Muscle layer of duodenum (tissue), 2 donors: ENCODE data around the gene ARPC5.

Source experiments
- H3K27ac ChIP-seq: one replicate; pipeline ENCODE4 v1.7.0; 2013; ENCODE audit warnings: mild to moderate bottlenecking, low read length
- H3K27me3 ChIP-seq: one replicate; pipeline ENCODE4 v1.7.0; 2013; ENCODE audit warnings: low read depth, mild to moderate bottlenecking, control low read depth, low read length
- H3K36me3 ChIP-seq, 2 donors: one replicate each; pipeline ENCODE4 v1.7.0; 2013; ENCODE audit warnings: low read length in 2 of 2, control low read depth in 1 of 2, mild to moderate bottlenecking in 1 of 2; ENCODE audit not compliant: insufficient read depth in 2 of 2, control insufficient read depth in 1 of 2
- H3K4me1 ChIP-seq, 2 donors: one replicate each; pipeline ENCODE4 v1.7.0; 2013; ENCODE audit warnings: low read length in 2 of 2, mild to moderate bottlenecking in 2 of 2, control low read depth in 1 of 2, moderate library complexity in 1 of 2; ENCODE audit not compliant: insufficient read depth in 2 of 2, control insufficient read depth in 1 of 2
- H3K4me3 ChIP-seq, 2 donors: one replicate each; pipeline ENCODE4 v1.7.0; 2013; ENCODE audit warnings: low read length in 2 of 2, low read depth in 1 of 2, mild to moderate bottlenecking in 1 of 2
- H3K9me3 ChIP-seq, 2 donors: one replicate each; pipeline ENCODE4 v1.7.0; 2013; ENCODE audit warnings: low read length in 2 of 2, control low read depth in 1 of 2, mild to moderate bottlenecking in 1 of 2; ENCODE audit not compliant: control insufficient read depth in 1 of 2
- donor health status: healthy.

Gene ARPC5

GRCh38 chr1:183596500-183596899 lies 39.1 kb downstream of the ARPC5 start:
- H3K27ac ChIP-seq: no peak overlapping the region
- no peaks in the 10 kb centered on the region for H3K27me3 ChIP-seq
- H3K4me3 ChIP-seq: no peak overlapping the region
- no peaks in the 10 kb centered on the region for H3K9me3 ChIP-seq
- H3K4me1 ChIP-seq: peaks cover 0 to 11% of the 10 kb centered on the region in 2 donors
- no peaks in the 10 kb centered on the region for H3K36me3 ChIP-seq

- H3K4me1 ChIP-seq: peaks cover 0 to 11% of the 10 kb centered on the region in 2 donors
- no peaks in the 10 kb centered on the region for H3K27me3 ChIP-seq
- no peak overlapping the region for H3K27ac ChIP-seq
- H3K4me3 ChIP-seq: no peak overlapping the region
- no peaks in the 10 kb centered on the region for H3K9me3 ChIP-seq
- no peaks in the 10 kb centered on the region for H3K36me3 ChIP-seq
Observed at GRCh38 chr1:183595537-183595936, 40.0 kb downstream of the ARPC5 start.

- no peaks in the 10 kb centered on the region for H3K36me3 ChIP-seq
- H3K4me3 ChIP-seq: no peak overlapping the region
- peaks cover 0 to 8% of the 10 kb centered on the region in 2 donors for H3K4me1 ChIP-seq
- no peak overlapping the region for H3K27ac ChIP-seq
- no peaks in the 10 kb centered on the region for H3K9me3 ChIP-seq
- H3K27me3 ChIP-seq: no peaks in the 10 kb centered on the region
Observed at GRCh38 chr1:183593356-183593755, 42.2 kb downstream of the ARPC5 start.

GRCh38 chr1:183592733-183593132 lies 42.9 kb downstream of the ARPC5 start:
- Histone ChIP-seq H3K4me3 (no peak overlapping the region), H3K9me3 (no peaks in the 10 kb centered on the region), H3K27ac (no peak overlapping the region), H3K4me1 (peaks cover 0 to 2% of the 10 kb centered on the region in 2 donors), H3K36me3 (no peaks in the 10 kb centered on the region), H3K27me3 (no peaks in the 10 kb centered on the region)

GRCh38 chr1:183590244-183591191 lies 45.1 kb downstream of the ARPC5 start, which contains the start of gene NCF2:
NCF2 (minus strand) TSS chr1:183590459; CDS start chr1:183590329, 130 bp downstream.
- no peaks in the 10 kb centered on the region for H3K27me3 ChIP-seq
- peak within 1 kb of the TSS; percentile 47 to 55 for H3K4me3 ChIP-seq
- peak within 1 kb of the TSS; percentile 63 for H3K27ac ChIP-seq
- no peaks in the 10 kb centered on the region for H3K4me1 ChIP-seq
- H3K9me3 ChIP-seq: no peaks in the 10 kb centered on the region
- no peaks in the 10 kb centered on the region for H3K36me3 ChIP-seq

GRCh38 chr1:183589874-183590243 lies 45.7 kb downstream of the ARPC5 start:
- H3K9me3 ChIP-seq: no peaks in the 10 kb centered on the region
- H3K27ac ChIP-seq: peak overlapping the region; percentile 63
- no peaks in the 10 kb centered on the region for H3K4me1 ChIP-seq
- H3K36me3 ChIP-seq: no peaks in the 10 kb centered on the region
- no peaks in the 10 kb centered on the region for H3K27me3 ChIP-seq
- H3K4me3 ChIP-seq: peak overlapping the region; percentile 47 to 55

- Histone ChIP-seq H3K27ac (peak overlapping the region; percentile 63), H3K4me3 (peak overlapping the region; percentile 47 to 55)
Observed at GRCh38 chr1:183589384-183589783, 46.2 kb downstream of the ARPC5 start.

GRCh38 chr1:183588827-183589226 lies 46.8 kb downstream of the ARPC5 start:
- no peaks in the 10 kb centered on the region for H3K36me3 ChIP-seq
- no peaks in the 10 kb centered on the region for H3K4me1 ChIP-seq
- no peaks in the 10 kb centered on the region for H3K9me3 ChIP-seq
- H3K4me3 ChIP-seq: peak overlapping the region; percentile 47 to 55
- H3K27ac ChIP-seq: peak overlapping the region; percentile 63
- H3K27me3 ChIP-seq: no peaks in the 10 kb centered on the region

More at GRCh38 chr1:183589384-183589783, 46.2 kb downstream of the ARPC5 start:
- Histone ChIP-seq H3K4me1 (no peaks in the 10 kb centered on the region), H3K27me3 (no peaks in the 10 kb centered on the region), H3K9me3 (no peaks in the 10 kb centered on the region), H3K36me3 (no peaks in the 10 kb centered on the region)

GRCh38 chr1:183586926-183587325 lies 48.7 kb downstream of the ARPC5 start:
- no peak overlapping the region for H3K4me3 ChIP-seq
- no peak overlapping the region for H3K27ac ChIP-seq
- H3K27me3 ChIP-seq: no peaks in the 10 kb centered on the region
- peaks cover 0 to 5% of the 10 kb centered on the region in 2 donors for H3K4me1 ChIP-seq
- H3K36me3 ChIP-seq: no peaks in the 10 kb centered on the region
- no peaks in the 10 kb centered on the region for H3K9me3 ChIP-seq

- Histone ChIP-seq H3K27me3 (no peaks in the 10 kb centered on the region), H3K9me3 (no peaks in the 10 kb centered on the region), H3K36me3 (no peaks in the 10 kb centered on the region), H3K27ac (no peak overlapping the region), H3K4me3 (no peak overlapping the region), H3K4me1 (peaks cover 0 to 5% of the 10 kb centered on the region in 2 donors)
Observed at GRCh38 chr1:183586455-183586854, 49.1 kb downstream of the ARPC5 start.

- no peak overlapping the region for H3K4me3 ChIP-seq
- peaks cover 0 to 5% of the 10 kb centered on the region in 2 donors for H3K4me1 ChIP-seq
- H3K36me3 ChIP-seq: no peaks in the 10 kb centered on the region
- no peaks in the 10 kb centered on the region for H3K27me3 ChIP-seq
- no peak overlapping the region for H3K27ac ChIP-seq
- no peaks in the 10 kb centered on the region for H3K9me3 ChIP-seq
Observed at GRCh38 chr1:183585038-183585437, 50.5 kb downstream of the ARPC5 start.
